ENCODE results near the gene TGFBR1.

The TGFBR1 gene

DNA sequence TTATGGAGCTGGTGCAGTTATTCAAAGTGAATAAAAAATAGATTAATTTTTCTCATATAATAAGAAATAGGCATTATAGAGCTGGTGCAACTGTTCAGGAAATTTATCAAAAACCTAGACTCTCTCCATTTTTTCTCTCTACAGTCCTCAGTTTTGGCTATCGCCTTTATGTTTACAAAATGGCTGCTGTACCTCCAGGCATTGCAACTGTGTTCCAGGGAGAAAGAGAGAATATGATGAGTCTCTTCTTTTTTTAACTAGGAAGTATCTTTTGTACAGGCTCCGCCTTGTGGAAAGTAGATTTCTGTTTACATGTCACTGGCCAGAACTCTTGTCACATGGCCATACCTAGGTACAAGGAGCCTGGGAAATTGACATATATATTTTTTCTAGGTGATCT, 3.1 kb upstream of the TGFBR1 start:
- no peak for DNase-seq (ENCODE audit: extremely low read depth, low read depth)
- TF ChIP-seq, protein P1, sequence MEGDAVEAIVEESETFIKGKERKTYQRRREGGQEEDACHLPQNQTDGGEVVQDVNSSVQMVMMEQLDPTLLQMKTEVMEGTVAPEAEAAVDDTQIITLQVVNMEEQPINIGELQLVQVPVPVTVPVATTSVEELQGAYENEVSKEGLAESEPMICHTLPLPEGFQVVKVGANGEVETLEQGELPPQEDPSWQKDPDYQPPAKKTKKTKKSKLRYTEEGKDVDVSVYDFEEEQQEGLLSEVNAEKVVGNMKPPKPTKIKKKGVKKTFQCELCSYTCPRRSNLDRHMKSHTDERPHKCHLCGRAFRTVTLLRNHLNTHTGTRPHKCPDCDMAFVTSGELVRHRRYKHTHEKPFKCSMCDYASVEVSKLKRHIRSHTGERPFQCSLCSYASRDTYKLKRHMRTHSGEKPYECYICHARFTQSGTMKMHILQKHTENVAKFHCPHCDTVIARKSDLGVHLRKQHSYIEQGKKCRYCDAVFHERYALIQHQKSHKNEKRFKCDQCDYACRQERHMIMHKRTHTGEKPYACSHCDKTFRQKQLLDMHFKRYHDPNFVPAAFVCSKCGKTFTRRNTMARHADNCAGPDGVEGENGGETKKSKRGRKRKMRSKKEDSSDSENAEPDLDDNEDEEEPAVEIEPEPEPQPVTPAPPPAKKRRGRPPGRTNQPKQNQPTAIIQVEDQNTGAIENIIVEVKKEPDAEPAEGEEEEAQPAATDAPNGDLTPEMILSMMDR (IDR thresholded peaks at IDR 0.05; ENCODE audit: low read depth, low read length): no peak

DNA sequence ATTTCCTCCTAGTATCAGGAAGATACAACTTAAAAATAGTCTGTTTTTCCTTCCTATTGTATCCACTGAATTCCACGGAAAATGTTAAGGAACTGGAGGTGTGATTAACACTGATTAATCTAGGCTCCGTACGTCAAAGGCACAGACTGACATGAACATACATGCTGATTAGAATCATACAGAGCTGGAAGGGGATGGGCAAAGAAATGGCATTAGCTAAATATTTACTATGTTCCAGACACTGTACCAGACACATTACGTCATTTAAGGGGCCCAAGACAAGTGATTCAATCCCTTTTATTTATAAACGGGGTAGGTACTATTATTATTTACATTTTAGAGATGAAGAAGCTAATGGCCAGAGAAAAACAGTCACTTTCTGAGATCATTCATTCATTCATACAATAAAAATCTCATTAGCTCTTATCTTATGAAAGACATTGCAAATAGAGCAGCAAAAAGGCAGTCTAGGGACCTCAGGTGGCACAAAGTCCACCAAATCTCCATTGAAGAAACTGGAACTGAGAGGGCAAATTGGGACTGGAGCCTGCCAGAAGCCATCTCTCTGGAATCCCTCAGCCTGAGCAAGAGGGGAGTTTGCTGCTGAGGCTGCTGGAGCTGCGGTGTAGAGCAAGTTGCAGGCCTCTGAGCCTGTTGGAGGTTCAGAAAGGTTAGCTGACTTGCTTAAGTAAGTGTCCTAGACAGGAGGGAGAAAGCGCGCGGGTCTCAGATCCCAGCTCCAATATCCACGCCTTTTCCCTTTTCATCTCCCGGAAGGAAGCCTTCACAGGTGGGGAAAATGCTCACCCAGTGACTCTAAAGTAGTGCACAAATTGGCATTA, 1.6 kb upstream of the TGFBR1 start:
- no peak for DNase-seq (ENCODE audit: extremely low read depth, low read depth)
- TF ChIP-seq, protein P1 (IDR thresholded peaks at IDR 0.05; ENCODE audit: low read depth, low read length): no peak

GRCh38 chr9:99103901-99104458, 933 bp upstream of the TGFBR1 start:
- peak; percentile 16 for DNase-seq (ENCODE audit: extremely low read depth, low read depth)
- TF ChIP-seq, protein P1 (IDR thresholded peaks at IDR 0.05; ENCODE audit: low read depth, low read length): no peak

DNA sequence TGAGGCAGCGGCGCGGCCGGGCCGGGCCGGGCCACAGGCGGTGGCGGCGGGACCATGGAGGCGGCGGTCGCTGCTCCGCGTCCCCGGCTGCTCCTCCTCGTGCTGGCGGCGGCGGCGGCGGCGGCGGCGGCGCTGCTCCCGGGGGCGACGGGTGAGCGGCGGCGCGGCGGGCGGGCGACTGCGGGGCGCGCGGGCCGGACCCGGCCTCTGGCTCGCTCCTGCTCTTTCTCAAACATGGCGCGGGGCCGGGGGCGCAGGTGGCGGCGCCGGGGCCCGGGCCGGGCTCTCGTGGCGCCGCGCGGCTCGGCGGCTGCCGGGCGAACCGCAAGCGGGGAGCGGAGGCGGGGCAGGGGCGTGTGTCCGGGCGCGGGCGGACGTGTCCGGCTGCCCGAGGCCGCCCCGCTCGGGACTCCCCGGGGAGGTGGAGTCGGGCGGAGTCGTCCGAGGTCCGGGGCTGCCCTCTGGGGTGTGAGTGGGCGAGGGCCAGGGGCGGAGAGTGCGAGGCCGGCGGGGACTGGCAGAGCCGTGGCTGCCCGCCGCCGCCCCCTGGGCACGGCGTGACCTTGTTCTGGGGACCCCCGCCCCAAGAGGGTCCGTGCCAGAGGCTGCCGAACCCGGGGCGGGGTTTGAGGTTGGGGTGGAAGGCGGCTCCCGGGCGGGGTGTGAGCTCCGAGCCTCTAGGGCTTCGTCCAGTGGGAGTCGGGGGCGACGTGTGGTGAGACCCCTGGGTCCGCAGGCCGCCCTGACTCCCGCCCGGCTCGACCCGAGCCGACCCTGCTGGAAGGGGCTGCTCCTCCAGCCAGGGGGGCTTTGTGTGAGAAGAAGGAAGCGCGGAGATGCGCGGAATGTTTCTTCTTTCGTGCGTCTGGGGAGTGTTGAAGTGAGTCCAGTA, 485 bp downstream of the TGFBR1 start:
- TF ChIP-seq, protein P1 (IDR thresholded peaks at IDR 0.05; ENCODE audit: low read depth, low read length): no peak
- peak; percentile 57 for DNase-seq (ENCODE audit: extremely low read depth, low read depth)

DNA sequence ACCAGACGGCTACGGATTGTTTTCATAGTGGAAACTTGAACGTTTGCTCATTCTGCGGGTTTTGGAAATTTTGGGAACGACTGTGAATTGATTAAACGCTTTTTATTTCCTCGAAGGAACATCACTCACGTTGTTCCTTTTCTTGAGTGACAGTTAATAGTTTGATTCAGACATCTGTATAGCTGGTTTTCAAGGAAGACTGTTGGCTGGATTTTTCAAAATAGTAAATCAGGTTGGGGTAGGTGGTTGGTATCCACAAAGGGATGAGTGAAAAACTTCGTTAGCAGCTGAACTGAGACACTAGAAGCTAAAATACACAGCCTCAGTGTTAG, 1.1 kb downstream of the TGFBR1 start:
- DNase-seq (ENCODE audit: extremely low read depth, low read depth): no peak
- TF ChIP-seq, protein P1 (IDR thresholded peaks at IDR 0.05; ENCODE audit: low read depth, low read length): no peak

DNA sequence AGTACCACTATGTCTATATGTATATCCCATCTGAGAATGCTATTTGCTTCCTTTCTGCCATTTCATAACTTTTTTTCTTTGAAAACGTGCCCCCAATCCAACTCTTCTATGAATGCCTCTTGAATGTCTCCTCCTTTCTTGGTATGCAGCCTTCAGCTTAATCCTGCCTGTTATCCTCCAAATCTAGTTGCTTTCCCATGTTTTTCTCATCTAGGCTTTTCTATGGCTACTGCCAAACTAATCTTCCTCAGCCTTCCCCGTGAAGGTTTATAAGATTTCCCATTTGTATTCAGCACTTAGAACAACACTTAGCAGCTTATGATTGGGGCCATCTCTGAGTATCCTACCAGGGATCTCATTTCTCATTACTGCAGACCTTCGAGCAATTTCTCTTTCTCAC, 2.5 kb downstream of the TGFBR1 start:
- DNase-seq (ENCODE audit: extremely low read depth, low read depth): no peak
- TF ChIP-seq, protein P1 (IDR thresholded peaks at IDR 0.05; ENCODE audit: low read depth, low read length): no peak

GRCh38 chr9:99108131-99108530, 3.2 kb downstream of the TGFBR1 start:
- TF ChIP-seq, protein P1 (IDR thresholded peaks at IDR 0.05; ENCODE audit: low read depth, low read length): no peak
- DNase-seq (ENCODE audit: extremely low read depth, low read depth): no peak
